GM18517 (cell line): ENCODE data around the gene HIC1.

Experiments
- ATAC-seq: cut with Tn5 transposase; IDR thresholded peaks from one replicate; pipeline ENCODE4 v1.9.1; 2021; ENCODE audit warnings: mild to moderate bottlenecking, moderate library complexity; ENCODE audit not compliant: unreplicated experiment

HIC1 gene

DNA sequence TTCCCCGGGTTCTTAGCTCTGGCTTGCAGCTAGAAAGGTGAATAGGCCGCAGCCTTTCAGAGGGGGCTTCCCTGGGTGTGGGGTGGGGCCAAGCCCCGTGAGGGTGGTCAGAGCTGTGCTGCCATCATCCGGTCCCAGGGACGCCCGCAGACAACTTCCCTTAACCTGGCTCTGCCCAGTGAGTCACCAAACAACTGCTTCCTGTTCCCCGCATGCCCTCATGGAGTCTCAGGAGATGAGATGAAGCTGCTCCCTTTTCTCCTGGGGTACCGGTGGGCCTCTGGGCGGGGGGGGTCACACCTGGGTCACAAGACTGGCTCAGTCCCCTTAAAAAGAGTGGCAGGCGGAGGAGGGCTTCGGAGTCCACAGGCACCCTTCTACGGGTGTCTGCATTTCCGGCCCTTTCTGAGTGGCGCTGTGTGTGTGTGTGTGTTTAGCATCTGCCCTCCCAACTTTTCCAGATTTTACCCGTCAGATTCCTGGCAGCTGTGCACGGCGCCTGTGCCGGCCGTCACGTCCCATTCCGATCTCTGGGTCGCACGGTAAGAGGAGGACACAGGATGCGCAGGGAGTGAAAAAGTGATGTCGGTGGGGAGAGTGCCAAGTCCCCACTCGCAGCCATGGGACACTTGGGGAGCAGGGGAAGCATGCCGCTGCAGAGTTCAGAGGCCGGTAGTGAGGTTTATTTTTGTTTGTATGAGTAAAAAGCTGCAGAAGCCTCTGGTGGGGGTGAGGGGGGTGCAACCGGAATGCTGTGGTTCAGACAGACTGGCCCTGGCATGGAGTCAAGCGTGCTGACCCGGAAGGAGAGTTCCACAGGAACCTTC, 16.8 kb downstream of the HIC1 start:
- ATAC-seq: no peak

DNA sequence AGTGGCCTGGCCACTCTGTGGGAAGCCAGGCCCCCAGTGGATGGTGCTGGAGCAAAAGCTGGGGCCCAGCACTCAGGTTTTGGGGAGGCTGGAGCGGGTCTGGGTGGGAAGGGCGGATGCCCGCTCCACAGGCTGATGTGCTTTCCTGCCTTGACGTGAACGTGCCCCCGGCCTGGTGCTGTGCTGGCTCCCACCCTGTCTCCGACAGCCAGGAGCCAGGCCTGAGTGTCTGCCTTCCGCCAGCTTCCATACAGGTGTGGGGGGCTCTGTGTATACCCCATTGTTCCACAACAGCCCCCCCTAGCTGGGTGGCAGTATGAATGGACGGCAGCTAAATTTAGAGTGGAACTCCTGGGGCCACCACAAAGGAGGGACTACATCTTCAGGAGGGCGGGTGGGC, 20.0 kb downstream of the HIC1 start:
- ATAC-seq: no peak

DNA sequence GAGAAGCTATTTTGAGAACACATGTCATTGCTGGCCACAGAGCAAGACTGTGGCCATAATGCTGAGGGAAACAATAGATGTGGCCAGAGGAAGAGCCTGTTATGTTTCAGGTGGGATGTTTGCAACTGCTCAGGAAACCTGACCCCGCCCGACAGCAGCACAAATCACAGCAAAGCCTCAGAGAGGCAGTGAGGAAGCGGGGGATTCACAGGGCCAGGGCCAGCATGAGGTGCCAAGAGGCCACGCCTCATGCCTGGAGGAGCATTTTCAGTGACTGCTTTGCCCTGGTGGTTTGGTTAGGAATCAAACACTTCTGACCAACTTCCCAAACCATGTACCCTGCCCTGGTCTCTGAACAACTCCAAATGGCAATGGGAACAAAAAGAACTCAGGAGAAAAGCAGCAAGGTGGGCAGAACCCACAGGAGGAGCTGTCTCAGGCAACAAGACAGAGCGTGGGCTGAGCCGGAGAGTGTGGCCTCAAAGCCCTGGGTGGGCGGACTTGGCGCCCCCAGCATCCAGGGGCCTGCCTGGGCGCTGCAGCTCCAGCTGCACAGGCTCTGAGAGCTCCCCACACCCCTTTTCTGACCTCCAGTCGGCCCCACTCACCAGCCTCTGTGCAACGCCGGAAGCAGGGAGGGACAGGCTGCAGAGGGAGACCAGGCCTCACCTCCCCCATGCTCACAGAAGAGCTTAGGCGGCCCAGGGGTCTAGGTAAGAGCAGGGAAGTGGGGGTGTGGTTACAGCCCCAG, 20.6 kb downstream of the HIC1 start:
- ATAC-seq: no peak

DNA sequence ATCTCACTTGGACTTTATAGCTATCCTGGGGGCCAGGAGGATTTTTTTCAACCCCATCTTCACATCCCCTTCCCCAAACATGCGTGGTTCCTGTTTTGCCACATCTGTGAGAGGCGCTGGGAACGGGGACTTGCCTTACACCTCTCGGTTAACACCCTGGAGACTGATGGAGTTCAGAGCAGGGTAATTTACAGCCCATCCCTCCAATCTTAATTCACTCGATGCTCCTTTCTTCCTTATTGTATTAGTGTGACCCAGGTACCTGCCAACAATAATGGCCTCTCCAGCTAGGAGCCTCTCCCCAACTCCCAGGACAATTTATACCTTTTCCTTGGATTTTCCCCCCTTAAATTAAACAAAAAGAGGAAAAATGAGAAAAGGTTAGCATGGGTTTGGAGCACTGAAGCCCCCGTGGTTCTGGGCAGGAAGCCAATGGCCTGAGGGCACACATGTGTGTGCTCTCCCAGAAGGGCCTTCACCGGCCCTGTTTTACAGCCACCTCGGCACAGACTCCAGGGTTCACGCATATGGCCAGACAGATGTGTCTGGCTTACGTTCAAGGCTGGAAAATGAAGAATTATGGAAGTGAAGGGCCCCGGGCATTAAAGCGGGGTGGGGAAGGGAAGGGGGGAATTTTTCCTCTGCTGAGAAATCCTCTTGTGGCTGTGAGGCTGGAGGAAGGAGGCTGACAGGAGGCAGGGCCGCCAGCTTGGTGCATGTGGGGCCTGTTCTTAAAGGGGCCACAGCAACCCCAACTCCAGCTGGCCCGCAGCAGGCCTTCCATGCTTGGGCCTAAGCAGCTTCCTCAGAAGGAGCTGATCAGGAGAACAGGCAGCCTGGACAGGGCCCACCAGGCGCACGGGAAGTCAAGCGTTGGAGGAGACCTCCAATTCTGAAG, 21.4 kb downstream of the HIC1 start:
- ATAC-seq: no peak

DNA sequence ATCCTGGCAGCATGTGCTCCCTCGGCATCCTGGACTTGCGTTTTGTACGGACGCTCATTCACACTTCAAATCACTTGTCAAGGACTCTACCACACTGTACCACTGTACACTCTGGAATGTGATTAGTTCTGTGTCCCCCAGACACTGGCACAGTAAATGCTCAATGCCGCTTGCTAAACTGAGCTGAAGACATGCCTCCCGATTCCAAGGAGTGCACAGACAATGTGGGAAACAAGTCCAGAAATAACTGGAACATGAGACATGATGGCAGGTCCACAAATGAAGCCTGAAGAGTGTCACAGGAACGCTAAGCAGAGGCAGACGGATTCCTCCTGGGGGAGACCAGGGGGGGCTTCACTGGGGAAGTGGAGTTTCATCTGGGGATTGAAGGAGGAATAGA, 22.1 kb downstream of the HIC1 start:
- ATAC-seq: no peak

DNA sequence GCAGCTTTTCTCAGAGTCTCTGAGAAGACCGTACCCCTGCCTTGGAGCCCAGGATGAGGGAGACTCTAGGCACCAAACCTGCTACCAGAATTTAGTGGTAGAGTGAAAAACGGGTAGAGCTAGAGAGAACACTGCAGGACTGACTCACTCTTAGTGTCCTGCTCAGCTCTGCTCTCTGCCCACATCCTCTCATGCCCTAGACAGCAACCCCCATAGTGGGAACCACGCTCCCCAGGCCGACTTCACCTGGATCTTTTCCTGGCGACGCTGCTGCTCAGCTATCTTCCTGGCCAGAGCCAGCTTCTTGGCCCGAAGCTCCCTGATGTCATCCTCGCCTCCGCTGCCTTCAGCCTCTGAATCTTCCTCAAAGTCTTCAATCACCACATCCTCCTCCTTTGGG, 26.7 kb downstream of the HIC1 start:
- ATAC-seq: no peak

DNA sequence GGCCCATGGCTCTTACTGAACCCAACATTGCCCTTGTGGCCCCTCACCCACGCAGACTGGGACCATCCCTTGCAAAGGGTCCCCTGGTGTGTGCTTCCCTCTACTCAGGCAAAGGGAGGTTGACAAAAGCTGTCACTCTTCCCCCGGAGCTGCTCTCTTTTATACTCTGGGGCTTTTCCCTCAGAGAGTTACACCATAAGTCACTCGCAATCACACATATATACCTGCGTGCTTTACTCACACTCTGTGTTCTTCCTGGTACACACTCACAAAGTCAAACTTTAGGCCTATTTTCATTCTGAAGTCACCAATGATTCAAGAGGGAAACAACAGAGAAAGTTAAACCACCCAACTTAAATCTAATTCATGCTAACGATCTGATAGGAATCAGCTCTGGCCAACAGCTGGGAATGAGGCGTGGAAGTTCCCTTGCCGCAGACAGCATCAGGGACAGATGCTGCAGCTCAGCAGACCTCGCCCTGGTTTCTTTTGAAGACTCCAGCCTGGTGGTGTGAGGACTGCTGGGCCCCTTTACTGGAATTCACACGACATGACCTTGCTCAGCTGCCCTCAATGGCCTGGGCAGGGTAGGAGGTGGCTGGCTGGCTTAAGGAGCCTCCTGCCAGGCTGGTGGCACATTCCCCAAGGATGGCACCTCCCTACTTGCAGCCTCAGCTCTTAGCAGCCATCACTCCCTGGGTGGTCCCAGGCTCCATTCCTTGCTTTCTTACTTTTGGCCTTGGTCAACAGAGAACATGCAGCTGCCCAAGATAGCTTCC, 27.3 kb downstream of the HIC1 start:
- no peak for ATAC-seq

DNA sequence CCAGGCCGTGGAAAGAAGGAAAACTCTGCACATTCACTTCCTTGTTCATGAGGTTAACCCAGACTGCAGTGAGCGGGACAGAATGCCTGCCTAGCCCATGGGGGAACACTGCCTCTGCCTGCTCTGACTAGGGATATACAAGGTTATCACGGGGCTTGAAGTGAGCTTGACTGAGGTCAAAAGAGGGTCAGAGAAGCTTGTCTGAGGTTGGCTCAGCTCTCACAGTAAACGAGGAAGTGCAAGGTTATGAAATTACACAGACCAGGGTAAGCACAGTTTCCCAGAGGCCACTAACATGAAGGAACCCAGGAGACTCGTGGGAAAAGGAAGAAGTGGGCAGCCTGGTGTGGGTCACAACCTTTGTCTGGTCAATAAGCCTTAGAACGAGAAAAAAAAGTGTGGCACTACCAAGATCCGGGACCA, 28.7 kb downstream of the HIC1 start:
- no peak for ATAC-seq

DNA sequence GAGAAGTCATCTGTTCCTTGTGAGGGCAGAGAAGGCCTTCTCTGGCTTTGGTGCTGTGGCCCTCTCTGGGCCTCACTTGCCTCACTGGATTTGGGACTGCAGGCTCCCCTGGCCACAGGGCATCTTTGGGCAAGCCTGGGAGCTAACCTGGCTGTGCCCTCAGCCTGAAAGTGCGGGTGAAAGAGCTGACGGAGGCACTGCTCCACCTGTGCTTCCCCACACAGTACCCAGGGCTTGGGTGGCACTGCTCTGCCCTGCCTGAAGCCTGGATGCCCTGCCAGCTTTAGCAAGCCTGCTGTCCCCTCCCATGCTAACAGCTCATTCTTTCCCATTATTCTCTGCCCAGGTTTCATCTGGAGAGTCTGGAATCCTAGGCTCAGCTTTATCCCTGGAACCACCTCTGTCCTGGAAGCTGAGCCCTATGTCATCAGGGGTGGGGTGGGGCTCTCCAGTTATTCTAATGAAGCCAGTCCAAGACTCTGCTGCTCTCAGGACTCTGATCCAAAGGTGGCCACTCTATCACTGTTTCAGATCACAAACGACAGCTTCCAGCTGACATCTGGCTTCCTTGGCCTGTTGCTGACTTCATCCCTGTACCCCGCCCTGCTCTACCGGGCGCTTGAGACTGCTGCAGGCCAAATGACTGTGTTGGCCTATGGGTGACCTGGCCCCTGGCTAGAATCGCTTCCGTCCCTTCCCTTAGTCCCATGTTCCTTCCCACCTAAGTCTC, 29.3 kb downstream of the HIC1 start:
- ATAC-seq: no peak

DNA sequence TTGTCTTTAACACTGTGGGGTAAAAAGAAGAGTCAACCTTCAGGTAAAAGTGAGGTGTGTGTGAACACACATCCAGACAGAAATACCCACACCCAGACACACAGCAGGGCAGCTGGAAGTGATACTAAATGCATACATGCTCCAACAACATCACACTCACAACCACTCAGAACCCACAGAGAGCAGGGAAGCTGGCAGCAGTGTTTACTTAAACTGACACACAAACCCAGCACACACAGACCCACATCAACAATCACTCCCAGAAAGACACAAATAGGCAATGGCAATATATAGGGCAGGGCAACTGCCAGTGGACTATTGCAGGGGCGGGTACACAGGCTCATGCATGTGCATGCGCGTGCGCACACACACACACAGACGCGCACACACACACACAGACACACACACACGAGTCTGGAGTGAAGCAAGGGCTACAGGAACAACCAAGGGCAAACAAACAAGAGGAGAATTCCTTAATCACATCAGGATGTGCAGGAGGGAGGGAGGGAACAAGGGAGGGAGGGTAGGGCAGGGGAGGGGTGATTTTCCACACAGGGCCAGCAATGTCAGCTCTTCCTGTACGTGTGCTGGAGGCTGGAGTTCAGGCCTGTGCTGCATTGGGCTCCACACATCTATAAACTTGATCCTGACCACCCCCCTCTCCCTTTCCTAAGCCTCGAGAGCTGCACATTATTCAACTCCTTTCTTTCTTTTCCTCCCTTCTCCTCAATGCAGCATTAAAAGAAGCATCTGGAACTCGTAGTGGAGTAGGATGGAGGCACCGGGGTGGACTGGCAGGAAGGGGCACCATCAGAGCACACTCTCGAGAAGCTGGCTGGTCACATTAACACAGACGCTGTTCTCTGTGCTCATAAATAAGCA, 30.1 kb downstream of the HIC1 start:
- ATAC-seq: no peak

DNA sequence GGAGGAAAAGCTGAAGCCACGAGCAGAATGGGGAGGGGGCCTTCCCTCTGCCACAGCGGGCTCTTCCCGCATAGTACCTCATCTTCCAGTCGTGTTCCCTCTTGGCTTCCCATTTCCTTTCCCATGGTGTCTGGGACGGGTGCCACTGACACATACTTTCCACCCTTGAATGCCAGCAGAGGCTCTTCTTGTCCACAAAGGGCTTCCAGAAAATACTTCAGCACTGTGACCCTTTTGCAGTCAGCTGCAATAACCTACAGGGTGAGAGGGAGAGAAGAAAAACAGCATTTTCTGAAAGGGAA, 30.7 kb downstream of the HIC1 start:
- ATAC-seq: no peak

DNA sequence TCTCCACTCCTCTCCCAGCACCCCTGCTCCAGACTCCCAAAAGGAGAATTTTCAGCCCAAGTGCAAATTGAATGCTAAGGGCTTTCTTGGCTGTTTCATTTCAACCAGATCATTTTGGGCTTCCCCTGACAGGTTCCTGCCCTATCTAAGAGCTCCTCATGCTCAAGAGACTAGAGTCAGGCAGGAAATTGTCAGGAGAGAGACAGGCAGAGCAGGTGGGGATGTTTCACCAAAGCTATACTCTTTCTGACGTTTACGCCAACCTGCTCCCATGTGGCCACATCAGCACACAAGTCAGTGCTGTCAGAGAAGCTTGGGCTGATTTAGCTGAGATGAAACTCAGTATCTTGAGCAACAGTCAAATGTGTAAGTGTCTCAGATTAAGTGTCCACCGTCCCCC, 31.4 kb downstream of the HIC1 start:
- ATAC-seq: no peak

DNA sequence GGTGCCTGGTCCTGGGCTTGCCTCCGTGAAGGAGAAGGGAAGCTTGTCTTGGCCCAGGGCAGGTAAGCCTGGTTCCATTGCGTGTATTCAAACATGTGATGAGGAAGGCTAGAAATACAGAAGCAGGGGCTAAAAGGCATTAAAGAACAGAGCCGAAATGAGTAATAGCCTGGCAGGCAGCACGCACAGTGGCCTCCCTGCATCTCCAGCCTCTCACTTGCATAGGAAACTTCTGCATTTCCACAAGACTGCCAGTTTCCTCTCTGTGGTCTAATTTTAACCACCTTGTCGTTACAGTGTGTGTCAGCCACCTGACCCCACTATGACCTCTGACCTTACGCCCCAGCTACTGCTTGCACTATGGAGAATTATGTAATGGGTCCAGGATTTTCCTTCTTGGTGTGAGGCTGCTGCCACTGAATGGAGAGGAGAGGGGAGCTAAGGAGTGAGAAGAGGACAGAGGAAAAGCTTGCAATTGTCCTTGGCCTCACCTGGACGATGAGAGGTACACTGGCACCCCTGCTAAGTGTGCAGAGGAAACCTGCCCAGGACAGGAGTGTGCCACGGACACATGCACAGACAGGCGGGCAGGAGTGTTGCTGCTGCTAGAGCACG, 32.8 kb downstream of the HIC1 start:
- ATAC-seq: peak; percentile 46

DNA sequence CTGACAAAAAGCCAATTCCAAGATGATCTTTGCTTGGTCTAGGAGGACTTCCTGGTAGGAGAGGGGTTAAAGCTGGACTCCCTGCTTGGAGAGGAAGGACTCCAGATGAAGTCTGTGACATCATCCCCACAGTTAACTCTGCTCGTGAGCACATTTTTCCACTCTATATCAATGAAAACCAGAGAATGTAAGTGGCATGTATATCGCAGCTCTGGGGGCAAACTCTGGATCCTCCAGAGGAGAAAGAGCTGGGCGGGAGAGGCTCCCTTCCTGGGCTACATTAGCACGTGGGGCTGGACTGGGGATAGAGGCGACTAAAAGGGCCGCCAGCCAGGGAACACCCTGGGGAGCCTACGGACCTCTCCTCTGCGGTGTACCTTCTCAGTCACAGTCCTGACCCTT, 34.1 kb downstream of the HIC1 start:
- peak; percentile 15 for ATAC-seq

DNA sequence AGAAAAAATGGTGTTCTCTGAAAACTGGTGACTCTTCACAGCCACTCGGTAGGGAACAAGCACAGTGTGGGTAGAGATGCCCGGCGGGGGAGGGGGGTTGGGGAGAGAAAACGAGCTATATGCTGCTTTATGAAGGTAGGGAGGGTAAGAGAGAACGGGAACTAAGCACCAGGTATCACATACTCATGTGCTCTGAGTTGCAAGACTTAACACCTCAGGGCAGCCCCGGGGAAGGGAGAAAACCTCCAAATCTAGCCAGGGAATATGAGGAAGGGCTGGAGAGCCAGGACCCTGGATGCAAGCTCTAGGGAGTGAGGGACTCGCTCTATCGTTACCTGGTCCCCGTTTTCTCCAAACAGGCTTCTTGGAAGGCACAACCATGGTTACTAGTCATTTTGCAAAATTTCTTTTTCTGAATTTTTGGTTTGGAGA, 35.3 kb downstream of the HIC1 start:
- no peak for ATAC-seq

DNA sequence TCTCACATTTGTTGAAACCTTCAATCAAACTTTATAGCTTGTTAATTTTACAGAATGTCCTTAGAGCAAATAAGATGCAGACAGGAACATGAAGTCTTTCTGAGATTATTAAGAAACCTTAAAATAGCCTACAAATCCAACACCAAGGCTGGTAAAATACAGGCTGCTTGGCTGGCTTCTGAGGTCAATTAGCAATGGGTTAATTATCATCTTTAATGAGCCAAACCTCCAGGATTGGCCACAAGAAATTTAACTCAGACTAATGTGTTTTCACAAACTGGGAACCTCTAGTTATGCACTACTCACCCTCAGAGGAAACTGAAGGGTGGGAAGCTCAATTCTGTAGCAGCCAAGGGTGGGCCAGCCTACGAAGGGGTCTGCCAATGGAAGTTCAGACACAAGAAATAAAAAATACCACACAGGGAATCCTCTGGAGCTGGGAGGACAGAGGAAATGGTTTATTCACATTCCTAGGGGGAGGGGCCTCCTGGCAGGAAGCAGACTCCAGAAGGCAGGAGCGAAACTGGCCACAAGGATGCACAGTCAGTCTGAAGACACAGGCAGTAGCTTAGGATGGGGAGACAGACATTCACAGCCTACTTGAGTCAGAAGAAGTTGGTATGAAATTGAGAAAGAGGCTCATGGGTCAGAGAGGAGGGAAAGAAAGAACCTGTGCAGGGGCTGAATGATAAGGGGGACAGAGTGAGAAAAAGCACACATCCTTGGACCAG, 36.1 kb downstream of the HIC1 start:
- ATAC-seq: no peak

DNA sequence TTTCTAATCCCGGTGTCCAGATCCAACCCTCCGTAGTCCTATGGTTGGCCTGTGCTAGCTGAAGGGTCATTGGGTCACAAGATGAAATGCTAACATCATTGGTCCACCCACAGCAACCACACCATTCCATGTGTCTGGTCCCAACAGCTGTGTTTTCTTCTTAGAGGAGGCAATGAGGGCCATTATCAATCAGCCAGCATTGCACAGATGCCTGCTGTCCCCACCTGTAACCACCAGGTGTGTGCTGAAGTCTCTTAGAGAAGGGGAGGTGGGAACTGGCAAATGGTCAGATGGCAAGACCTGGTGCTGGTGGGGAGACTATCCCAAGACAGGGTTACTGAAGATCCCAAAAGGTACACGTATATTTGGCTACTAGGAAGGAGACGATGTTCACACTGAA, 37.4 kb downstream of the HIC1 start:
- no peak for ATAC-seq

DNA sequence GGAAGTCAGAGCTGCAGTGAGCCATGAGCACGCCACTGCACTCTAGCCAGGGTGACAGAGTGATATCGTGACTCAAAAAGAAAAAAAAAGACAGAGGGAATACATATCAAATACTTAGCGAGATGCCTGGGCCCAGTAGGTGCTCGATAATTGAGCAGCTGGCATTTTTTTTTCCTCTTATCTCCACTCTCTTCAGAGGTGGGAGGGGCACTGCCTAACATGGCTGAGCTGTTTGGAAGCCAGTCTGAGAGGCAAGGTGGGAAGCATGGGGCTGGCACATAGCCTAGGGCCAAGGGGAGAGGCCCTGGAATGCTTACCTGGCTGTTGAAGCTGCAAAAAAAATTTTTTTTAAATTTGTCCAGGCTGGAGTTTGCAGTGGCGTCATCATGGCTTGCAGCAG, 38.4 kb downstream of the HIC1 start:
- no peak for ATAC-seq
